ENCODE measurements around the gene KCNF1. TPM values are rescaled to one million over a fixed set of nuclear protein-coding genes. Genes with fewer than 3 reads are reported as not detected.

The KCNF1 gene
- total RNA-seq, 1 experiment from 2014 or later = 1.2 TPM

DNA sequence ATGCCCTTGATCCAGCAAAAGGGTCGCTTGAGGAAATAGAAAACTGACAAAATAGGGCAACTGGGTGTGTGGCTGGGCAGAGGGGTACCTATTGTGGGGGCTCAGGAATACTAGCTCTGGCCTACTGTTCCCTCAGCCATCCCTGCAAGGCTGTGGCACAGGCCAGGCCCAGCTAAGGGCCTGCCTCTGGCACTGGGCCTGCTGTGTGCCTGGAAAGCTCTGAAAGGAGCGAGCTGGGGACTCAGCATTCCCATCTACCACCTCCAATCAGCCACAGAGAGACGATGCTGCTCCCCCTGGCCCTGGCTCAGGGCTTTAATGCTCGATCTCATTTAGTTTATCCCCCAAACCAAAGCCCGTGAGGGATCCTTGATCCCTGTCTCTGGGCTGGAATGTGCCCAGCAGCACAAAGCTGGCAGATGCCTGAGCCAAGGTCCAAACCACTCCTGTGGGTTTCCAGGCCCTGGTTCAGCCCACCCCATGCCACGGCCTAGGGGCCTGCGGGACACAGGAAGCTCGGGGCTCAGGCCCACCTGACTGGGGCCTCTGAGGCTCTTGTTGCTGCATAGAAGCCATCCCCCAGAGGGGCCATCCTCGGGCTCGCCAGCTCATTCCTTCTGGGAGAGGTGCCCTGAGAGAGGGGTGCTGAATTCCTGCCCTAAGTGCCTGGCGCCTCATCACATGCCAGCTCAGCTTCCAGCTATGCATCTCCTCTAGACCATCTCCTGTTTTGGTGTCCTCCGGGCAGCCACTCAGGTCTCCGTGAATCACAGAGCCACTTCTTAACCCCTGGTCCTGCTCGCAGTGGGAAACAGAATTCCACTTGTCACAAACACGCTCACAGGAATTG lies 43.0 kb upstream of the KCNF1 start:
- H3K9me3 Mint-ChIP-seq = peaks cover 15% of the 10 kb centered on the region
- TF ChIP-seq ZNF532 (CRISPR knock-in tag; IDR thresholded peaks at IDR 0.05; ENCODE audit: borderline replicate concordance) (no peak), ZNF138 (CRISPR knock-in tag; conservative IDR thresholded peaks at IDR 0.05) (no peak), JAZF1 (CRISPR knock-in tag; IDR thresholded peaks at IDR 0.05) (no peak), FOXP1 (CRISPR knock-in tag; IDR thresholded peaks at IDR 0.05; ENCODE audit: borderline replicate concordance) (no peak), ZSCAN18 (CRISPR knock-in tag; IDR thresholded peaks at IDR 0.05) (no peak), TEAD4 (CRISPR knock-in tag; IDR thresholded peaks at IDR 0.05) (no peak), NFATC4 (CRISPR knock-in tag; IDR thresholded peaks at IDR 0.05) (no peak), ZNF423 (CRISPR knock-in tag; IDR thresholded peaks at IDR 0.05) (no peak), AR (CRISPR knock-in tag; IDR thresholded peaks at IDR 0.05) (no peak), NR3C1 (CRISPR knock-in tag; conservative IDR thresholded peaks at IDR 0.05; ENCODE audit: low read depth) (no peak), FOXJ3 (CRISPR knock-in tag; IDR thresholded peaks at IDR 0.05; ENCODE audit: borderline replicate concordance) (no peak), ZNF416 (CRISPR knock-in tag; IDR thresholded peaks at IDR 0.05) (no peak), KAT7 (CRISPR knock-in tag; IDR thresholded peaks at IDR 0.05; ENCODE audit: borderline replicate concordance) (no peak), CTCF (IDR thresholded peaks at IDR 0.05) (no peak), CREB1 (CRISPR knock-in tag; IDR thresholded peaks at IDR 0.05) (no peak), PRRX2 (CRISPR knock-in tag; IDR thresholded peaks at IDR 0.05) (no peak)
- TF ChIP-seq, protein P1, sequence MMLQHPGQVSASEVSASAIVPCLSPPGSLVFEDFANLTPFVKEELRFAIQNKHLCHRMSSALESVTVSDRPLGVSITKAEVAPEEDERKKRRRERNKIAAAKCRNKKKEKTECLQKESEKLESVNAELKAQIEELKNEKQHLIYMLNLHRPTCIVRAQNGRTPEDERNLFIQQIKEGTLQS (CRISPR knock-in tag; conservative IDR thresholded peaks at IDR 0.05) = no peak
- no peak overlapping the region for H3K4me3 Mint-ChIP-seq
- POLR2A ChIA-PET = no interaction called here
- peaks cover 4% of the 10 kb centered on the region for H3K4me1 Mint-ChIP-seq
- no peak for DNase-seq (ENCODE audit: low spot score)
- ATAC-seq = no peak; the same call in 1 of the 2 replicates
- H3K27ac Mint-ChIP-seq = no peak overlapping the region
- CTCF ChIA-PET = interaction anchor here (1.0 to 1.3 kb wide), 4 partner anchors 12 to 41 kb away, joined by 4 to 11 read pairs (median 5); no protein-coding TSS in a partner anchor
- H3K27me3 Mint-ChIP-seq (ENCODE audit: low read depth) = no peaks in the 10 kb centered on the region
- peaks cover 8% of the 10 kb centered on the region for H3K36me3 Mint-ChIP-seq
